ENCODE data around the gene HPSE2. TPM values are rescaled to one million over a fixed set of nuclear protein-coding genes. Genes with fewer than 3 reads are reported as not detected.

Gene HPSE2
- total RNA-seq, 1 experiment from 2014 or later, result 0.05 TPM

- TF ChIP-seq, protein P1, sequence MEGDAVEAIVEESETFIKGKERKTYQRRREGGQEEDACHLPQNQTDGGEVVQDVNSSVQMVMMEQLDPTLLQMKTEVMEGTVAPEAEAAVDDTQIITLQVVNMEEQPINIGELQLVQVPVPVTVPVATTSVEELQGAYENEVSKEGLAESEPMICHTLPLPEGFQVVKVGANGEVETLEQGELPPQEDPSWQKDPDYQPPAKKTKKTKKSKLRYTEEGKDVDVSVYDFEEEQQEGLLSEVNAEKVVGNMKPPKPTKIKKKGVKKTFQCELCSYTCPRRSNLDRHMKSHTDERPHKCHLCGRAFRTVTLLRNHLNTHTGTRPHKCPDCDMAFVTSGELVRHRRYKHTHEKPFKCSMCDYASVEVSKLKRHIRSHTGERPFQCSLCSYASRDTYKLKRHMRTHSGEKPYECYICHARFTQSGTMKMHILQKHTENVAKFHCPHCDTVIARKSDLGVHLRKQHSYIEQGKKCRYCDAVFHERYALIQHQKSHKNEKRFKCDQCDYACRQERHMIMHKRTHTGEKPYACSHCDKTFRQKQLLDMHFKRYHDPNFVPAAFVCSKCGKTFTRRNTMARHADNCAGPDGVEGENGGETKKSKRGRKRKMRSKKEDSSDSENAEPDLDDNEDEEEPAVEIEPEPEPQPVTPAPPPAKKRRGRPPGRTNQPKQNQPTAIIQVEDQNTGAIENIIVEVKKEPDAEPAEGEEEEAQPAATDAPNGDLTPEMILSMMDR (IDR thresholded peaks at IDR 0.05 in 2 of 3, conservative IDR thresholded peaks at IDR 0.05 in 1 of 3; ENCODE audit: borderline replicate concordance in 1 of 3, insufficient read depth in 1 of 3, low read depth in 2 of 3, low read length in 2 of 3), result no peak
- TF ChIP-seq EGR1 (IDR thresholded peaks at IDR 0.05; ENCODE audit: low read depth) (no peak), CEBPB (IDR thresholded peaks at IDR 0.05; ENCODE audit: low read depth) (no peak), CBX3 (IDR thresholded peaks at IDR 0.05; ENCODE audit: low read depth) (no peak), POLR2AphosphoS5 (IDR thresholded peaks at IDR 0.05; ENCODE audit: low read depth, low read length) (no peak)
- TF ChIP-seq, protein P2, sequence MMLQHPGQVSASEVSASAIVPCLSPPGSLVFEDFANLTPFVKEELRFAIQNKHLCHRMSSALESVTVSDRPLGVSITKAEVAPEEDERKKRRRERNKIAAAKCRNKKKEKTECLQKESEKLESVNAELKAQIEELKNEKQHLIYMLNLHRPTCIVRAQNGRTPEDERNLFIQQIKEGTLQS (IDR thresholded peaks at IDR 0.05), result no peak
- H3K9me2 ChIP-seq (ENCODE audit: insufficient read depth), result no peaks in the 10 kb centered on the region
- no peaks in the 10 kb centered on the region for H3K79me2 ChIP-seq (ENCODE audit: insufficient read depth, low read length)
- DNase-seq (ENCODE audit: low read depth, low spot score) (no peak), ATAC-seq (no peak)
- no peak overlapping the region for H3K27ac ChIP-seq (ENCODE audit: low read depth, low read length)
- no peaks in the 10 kb centered on the region for H4K20me1 ChIP-seq (ENCODE audit: insufficient read depth)
- ChIA-PET RAD21 (ENCODE audit: low non-redundant PET in 1 of 2, low total read pairs in 2 of 2, uncharacterized antibody in 2 of 2, unreplicated experiment in 2 of 2) (no interaction called here), POLR2A (no interaction called here), CTCF (no interaction called here)
- no peaks in the 10 kb centered on the region for H3K36me3 ChIP-seq (ENCODE audit: control insufficient read depth in 1 of 2, insufficient read depth in 2 of 2, low read length in 2 of 2)
- H2AFZ ChIP-seq (ENCODE audit: low read depth, low read length, poor library complexity, severe bottlenecking), result no peak overlapping the region
- no peaks in the 10 kb centered on the region for H3K4me1 ChIP-seq (ENCODE audit: control insufficient read depth in 1 of 2, insufficient read depth in 2 of 2, low read length in 2 of 2)
- intact Hi-C loops (cut with micrococcal nuclease), result no loop called here
- BruUV-seq (replicated peaks), result no TSS peak
- H3K27me3 ChIP-seq (ENCODE audit: insufficient read depth, low read length), result peaks cover 40% of the 10 kb centered on the region
- no peak overlapping the region for H3K4me2 ChIP-seq (ENCODE audit: low read length)
- H3K9ac ChIP-seq (ENCODE audit: low read length), result no peak overlapping the region
- H3K9me3 ChIP-seq (ENCODE audit: control insufficient read depth in 1 of 2, insufficient read depth in 1 of 2, low read depth in 1 of 2, low read length in 2 of 2), result no peaks in the 10 kb centered on the region
- H3K4me3 ChIP-seq (replicated peaks in 1 of 2; ENCODE audit: low read depth in 1 of 2, low read length in 2 of 2), result no peak overlapping the region
Observed at GRCh38 chr10:98602224-98602623, 633.4 kb downstream of the HPSE2 start.

- POLR2A ChIA-PET, result no interaction called here
Observed at GRCh38 chr10:98599032-98599610, 636.5 kb downstream of the HPSE2 start.

More at GRCh38 chr10:98599032-98599610, 636.5 kb downstream of the HPSE2 start:
- no peaks in the 10 kb centered on the region for H3K9me2 ChIP-seq (ENCODE audit: insufficient read depth)
- ATAC-seq (no peak), DNase-seq (ENCODE audit: low read depth, low spot score) (no peak)
- no peak overlapping the region for H3K4me2 ChIP-seq (ENCODE audit: low read length)
- H3K4me3 ChIP-seq (replicated peaks in 1 of 2; ENCODE audit: low read depth in 1 of 2, low read length in 2 of 2), result no peak overlapping the region
- no peaks in the 10 kb centered on the region for H3K9me3 ChIP-seq (ENCODE audit: control insufficient read depth in 1 of 2, insufficient read depth in 1 of 2, low read depth in 1 of 2, low read length in 2 of 2)
- TF ChIP-seq, protein P2 (IDR thresholded peaks at IDR 0.05), result no peak
- no peak for TF ChIP-seq ELF1 (IDR thresholded peaks at IDR 0.05; ENCODE audit: borderline replicate concordance, low read depth)
- no peaks in the 10 kb centered on the region for H3K4me1 ChIP-seq (ENCODE audit: control insufficient read depth in 1 of 2, insufficient read depth in 2 of 2, low read length in 2 of 2)
- H3K27me3 ChIP-seq (ENCODE audit: insufficient read depth, low read length), result peaks cover 16% of the 10 kb centered on the region
- no peaks in the 10 kb centered on the region for H3K79me2 ChIP-seq (ENCODE audit: insufficient read depth, low read length)
- intact Hi-C loops (cut with micrococcal nuclease), result no loop called here
- ChIA-PET CTCF (no interaction called here), RAD21 (ENCODE audit: low non-redundant PET in 1 of 2, low total read pairs in 2 of 2, uncharacterized antibody in 2 of 2, unreplicated experiment in 2 of 2) (no interaction called here)
- H3K9ac ChIP-seq (ENCODE audit: low read length), result no peak overlapping the region
- H3K36me3 ChIP-seq (ENCODE audit: control insufficient read depth in 1 of 2, insufficient read depth in 2 of 2, low read length in 2 of 2), result no peaks in the 10 kb centered on the region
- no peaks in the 10 kb centered on the region for H4K20me1 ChIP-seq (ENCODE audit: insufficient read depth)
- no TSS peak for BruUV-seq (replicated peaks)
- no peak overlapping the region for H3K27ac ChIP-seq (ENCODE audit: low read depth, low read length)
- no peak overlapping the region for H2AFZ ChIP-seq (ENCODE audit: low read depth, low read length, poor library complexity, severe bottlenecking)

Measured in HCT116 (cell line).